Activated CD4-positive, alpha-beta T cell treated with anti-CD3 and anti-CD28 coated beads, Interleukin-2, amount 50 U/mL, for 24 hours (primary cell): ENCODE measurements around the gene PLEKHG2.
A peak's percentile ranks its signal among the peaks of the same experiment; 100 is the strongest.

ENCODE experiments used
- DNase-seq, 2 donors: peaks; one replicate each; pipeline ENCODE4 v3.0.0-alpha.2; 2020; ENCODE audit warnings: low read depth in 1 of 2, low spot score in 1 of 2

PLEKHG2 gene

DNA sequence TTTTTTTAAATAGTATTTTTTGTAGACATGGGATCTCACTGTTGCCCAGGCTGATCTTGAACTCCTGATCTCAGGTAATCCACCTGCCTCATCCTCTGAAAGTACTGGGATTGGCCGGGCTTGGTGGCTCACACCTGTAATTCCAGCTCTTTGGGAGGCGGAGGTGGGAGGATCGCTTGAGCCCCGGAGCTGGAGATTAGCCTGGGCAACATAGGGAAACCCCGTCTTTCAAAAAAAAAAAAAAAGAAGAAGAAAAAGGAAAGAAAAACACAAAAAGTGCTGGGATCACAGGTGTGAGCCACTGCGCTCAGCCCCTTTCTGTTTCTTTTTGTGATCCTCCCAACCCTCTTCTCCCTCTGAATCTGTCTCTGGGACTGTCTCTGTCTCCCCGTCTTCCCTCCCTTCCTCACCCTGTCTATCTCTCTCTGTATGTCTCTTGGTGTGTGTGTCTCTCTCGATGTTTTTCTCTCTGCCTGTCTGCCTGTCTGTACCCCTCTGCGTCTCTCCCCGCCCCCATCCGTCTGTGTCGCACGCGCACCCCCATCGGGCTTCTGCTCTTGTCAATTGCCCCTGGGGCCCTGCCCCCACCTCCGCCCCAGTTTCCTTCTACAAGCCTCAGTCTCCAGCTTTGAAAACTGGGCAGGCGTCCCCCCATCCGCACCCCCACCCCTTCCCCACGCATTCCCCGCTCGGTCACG, 6.4 kb upstream of the PLEKHG2 start:
- peak; percentile 65 to 80 for DNase-seq

DNA sequence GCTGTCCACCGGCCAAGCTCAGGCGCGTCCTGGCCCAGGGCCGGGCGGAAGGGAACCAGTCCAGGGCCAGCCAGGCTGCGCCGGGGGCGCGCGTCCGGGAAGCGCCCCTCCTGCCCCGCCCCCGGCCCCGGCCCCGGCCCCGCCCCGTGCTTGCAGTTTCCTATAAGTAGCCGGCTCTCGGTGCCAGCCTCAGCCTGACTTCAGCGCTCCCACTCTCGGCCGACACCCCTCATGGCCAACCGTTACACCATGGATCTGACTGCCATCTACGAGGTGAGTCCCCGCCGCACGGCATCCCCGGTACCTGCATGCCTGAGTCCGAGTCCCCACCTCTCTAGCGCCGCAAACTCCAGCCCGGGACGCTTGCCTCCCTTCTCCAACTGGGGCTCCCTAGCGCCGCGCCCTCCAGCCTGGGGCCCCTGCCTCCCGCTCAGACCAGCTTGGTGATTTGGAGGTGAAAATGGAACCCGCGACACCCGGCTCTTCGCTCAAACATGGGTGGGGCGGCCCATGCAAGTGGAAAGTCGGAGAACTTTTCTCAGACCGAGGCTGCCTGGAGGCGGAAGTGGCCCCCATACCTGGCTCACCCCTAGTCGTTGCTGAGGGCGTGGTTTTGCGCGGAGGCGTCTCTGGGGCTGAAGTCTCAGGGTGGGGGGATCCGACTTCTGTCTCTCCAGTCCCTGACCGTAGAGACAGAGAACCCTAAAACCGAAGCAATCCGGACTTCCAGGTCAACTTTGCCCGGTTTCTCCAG, 5.6 kb upstream of the PLEKHG2 start, which contains the start of gene ZFP36:
TSS of gene ZFP36 (plus strand) at position 192 of the 754 bp plus-strand sequence. CDS start at position 250, 58 bp downstream.
- peak; percentile 78 to 82 for DNase-seq

DNA sequence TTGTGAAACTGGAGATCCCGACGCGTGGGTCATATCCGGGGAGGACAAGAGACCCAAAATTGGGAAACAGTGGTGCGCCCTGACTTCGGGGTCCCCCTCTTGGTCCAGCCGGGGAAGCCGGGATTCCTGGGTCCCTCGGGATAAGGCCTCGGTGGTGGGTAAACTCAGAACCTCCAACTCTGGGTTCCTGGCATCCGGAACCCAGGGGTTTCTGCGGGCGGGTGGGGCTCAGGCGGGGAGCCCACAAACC, 5.1 kb upstream of the PLEKHG2 start:
- no peak for DNase-seq

- DNase-seq = no peak
Measured at GRCh38 chr19:39407660-39408391, 4.6 kb upstream of the PLEKHG2 start.

DNA sequence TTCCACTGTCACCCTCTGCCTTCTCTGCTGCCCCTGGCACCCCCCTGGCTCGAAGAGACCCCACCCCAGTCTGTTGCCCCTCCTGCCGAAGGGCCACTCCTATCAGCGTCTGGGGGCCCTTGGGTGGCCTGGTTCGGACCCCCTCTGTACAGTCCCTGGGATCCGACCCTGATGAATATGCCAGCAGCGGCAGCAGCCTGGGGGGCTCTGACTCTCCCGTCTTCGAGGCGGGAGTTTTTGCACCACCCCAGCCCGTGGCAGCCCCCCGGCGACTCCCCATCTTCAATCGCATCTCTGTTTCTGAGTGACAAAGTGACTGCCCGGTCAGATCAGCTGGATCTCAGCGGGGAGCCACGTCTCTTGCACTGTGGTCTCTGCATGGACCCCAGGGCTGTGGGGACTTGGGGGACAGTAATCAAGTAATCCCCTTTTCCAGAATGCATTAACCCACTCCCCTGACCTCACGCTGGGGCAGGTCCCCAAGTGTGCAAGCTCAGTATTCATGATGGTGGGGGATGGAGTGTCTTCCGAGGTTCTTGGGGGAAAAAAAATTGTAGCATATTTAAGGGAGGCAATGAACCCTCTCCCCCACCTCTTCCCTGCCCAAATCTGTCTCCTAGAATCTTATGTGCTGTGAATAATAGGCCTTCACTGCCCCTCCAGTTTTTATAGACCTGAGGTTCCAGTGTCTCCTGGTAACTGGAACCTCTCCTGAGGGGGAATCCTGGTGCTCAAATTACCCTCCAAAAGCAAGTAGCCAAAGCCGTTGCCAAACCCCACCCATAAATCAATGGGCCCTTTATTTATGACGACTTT, 3.9 kb upstream of the PLEKHG2 start:
- no peak for DNase-seq

DNA sequence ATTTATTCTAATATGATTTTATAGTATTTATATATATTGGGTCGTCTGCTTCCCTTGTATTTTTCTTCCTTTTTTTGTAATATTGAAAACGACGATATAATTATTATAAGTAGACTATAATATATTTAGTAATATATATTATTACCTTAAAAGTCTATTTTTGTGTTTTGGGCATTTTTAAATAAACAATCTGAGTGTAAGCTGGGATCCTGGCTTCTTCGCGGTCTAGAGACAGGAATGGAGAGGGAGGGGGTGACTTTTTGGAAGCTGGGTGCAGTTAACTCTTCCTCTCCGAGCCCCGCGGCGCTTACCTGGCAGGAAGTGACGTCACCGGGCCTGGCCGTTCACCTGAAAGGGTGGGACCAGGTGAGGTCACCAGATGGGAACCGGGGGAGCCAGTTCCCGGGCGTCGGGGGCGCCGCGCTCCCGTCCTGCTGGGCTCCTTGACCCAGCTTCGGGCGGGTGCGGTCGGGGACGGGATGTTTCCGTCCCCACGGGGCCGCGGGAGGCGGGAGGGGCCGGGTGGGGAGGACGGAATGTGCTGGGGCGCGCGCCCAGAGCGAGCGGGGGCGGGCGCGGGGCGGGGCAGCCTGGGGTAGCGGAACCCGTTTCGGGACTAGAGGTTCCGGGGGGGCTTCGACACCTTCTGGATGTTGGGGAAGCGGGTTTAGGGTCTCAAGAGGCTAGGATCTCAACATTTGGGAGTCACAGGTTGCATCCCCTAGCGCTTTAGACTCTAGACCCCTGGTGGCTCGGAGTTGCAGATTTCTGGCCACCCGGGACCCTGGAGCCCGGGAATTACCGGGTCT, 3.1 kb upstream of the PLEKHG2 start:
- peak in 1 of 2 donors; percentile 65 for DNase-seq

GRCh38 chr19:39410017-39410830, 2.2 kb upstream of the PLEKHG2 start:
- DNase-seq = no peak

- no peak for DNase-seq
Measured at GRCh38 chr19:39410831-39411080, 1.7 kb upstream of the PLEKHG2 start.

DNA sequence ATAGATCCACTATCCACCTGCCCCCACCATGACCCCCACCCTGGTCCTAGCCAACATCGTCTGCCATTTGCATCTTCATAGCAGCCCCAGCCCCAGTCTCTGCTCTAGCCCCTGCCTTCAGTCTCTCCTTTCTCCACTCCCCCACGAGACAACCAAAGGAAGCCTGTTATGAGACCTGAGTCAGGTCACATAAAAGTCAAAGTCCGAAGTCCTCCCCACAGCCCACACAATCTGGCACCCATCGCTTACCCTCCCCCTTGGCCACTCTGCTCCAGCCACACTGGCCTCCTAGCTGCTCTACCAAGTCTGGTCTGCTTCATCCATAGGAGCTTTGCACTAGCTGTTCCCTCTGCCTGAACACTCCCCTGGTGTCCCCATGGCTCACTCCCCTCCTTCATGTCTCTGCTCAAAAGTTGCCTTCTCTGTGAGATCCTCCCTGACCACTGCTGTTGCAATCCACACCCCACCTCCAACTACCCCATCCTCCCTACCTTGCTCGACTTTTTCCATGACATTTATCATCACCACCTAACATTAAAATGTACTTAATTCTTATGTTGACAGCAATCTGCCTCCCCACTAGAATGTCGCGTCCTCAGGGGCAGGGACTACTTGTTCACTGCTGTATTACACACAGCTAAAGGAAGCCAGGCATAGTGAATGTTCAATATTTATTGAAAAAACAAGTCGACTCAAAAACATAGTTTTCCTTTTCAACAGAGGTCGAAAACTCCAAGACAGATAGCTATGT, 1.2 kb upstream of the PLEKHG2 start:
- no peak for DNase-seq

DNA sequence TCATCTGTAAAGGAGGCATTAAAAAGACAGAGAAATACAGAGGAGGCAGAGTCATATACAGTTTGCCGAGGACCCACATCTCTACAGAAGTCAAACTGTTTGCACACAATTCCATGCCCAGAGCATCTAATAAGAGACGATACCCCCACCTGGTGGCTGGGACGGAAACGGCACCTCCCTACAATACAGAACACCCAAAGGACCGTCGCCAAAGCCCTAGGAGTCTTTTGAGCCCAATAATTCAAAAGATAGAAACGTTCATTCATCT, 703 bp upstream of the PLEKHG2 start:
- DNase-seq = peak; percentile 69 to 91

DNA sequence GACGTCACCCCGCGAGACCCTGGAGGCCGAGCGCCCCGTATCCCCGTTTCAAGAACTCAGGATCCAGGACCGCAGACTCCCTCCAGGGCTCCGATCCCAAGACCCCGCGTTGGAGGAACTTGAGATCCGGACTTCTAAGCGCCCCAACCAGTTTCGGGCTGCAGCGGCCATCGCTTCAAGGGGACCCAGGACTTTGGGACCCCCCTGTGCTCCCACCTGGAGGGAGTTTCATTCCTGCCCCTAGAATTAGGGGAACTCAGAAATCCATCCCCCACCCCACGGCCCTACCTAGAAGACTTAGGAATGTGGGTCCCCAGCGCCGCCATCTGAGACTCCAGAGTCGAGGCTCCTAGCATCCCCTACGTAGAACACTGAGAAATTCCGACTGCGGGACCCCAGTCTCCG, 400 bp downstream of the PLEKHG2 start:
- no peak for DNase-seq

DNA sequence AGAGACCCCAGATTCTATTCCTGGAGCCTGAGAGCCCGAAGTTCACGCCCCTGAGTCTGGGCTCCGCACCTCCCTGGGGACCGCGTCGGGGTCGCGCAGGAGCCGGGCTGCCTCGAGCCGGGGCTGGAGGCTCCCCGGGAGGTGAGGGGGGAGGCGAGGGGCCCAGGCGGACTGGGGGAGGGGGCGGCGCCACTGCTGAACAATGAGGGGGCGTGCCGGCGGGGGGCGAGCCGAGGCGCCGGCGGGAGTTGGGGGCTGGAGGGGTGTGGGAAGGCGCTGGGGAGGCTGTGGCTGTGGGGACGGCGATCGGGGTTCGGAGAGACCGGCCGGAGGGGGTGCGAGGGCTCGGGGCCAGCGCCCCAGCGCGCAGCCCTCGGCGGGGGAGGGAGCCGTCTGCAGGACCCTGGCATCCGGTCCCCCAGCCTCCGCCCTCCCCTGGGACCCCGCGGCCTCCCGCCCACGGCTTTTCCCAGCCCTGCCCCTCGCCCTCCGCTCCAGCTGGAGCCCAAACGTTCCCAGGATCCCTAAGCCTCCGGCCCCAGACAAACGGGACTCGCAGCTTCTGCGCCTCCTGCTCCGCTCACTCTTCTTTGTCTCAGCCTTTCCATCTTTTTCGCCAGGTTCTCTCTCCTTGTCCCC, 922 bp downstream of the PLEKHG2 start:
- DNase-seq = no peak

- DNase-seq = no peak
Measured at GRCh38 chr19:39413911-39414608, 1.6 kb downstream of the PLEKHG2 start.

GRCh38 chr19:39415111-39416046, 2.9 kb downstream of the PLEKHG2 start:
- no peak for DNase-seq

DNA sequence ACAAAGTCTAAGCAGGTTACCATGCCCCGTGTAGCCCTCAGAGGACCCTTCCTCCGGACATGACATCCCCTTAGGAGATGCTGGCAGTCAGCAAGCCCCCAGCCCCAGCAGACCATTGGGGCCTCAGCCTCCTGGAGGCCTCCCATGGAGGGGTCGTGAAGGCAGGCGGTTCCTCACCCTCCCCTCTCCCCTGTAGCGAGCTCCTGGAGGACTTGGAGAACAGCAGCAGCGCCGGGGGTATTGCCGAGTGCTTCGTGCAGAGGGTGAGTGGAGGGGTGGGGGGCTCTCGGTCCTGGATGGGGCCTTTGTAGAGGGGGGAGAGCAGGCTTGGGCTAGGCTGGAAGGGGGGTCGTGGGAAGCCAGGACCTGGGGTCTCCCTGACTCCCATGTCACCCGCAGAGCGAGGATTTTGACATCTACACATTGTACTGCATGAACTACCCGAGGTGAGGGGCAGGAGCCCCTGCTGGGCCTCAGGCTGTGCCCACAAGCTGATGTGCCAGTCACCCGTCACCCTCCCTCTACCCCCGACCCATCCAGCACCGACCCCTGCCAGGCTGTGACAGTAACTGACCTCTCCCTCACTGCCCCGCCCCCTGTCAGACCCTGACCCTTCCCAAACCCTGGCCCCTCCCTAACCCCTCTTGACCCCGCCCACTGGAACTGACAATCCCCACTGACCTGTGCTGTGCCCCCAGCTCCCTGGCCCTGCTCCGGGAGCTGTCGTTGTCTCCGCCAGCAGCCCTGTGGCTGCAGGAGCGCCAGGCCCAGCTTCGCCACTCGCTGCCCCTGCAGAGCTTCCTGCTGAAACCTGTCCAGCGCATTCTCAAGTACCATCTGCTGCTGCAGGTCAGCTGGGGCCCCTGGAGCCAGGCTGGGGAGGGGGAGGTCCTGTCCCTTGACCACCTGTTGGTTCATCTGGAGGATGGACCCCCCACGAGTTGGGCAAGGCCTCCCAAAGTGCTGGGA, 4.0 kb downstream of the PLEKHG2 start:
- DNase-seq = no peak
